GM23338 (cell line): ENCODE data around the gene NCKAP5. TPM values are rescaled to one million over a fixed set of nuclear protein-coding genes. Genes with fewer than 3 reads are reported as not detected.

Source experiments
- ATAC-seq: fragments of 200-7000 bp; cut with Tn5 transposase; 3 replicates; pipeline ENCODE4 v1.9.1; 2020
- DNase-seq: peaks from one replicate; pipeline ENCODE4 v3.0.0-alpha.2; 2015; ENCODE audit warnings: low spot score
- H2AFZ ChIP-seq: fragments of 200-600 bp; sonication (generic); 2 replicates; pipeline ENCODE4 v1.8.0; 2016; ENCODE audit warnings: antibody characterized with exemption, mild to moderate bottlenecking, moderate library complexity
- H3F3A ChIP-seq: fragments of 200-600 bp; sonication (generic); replicated peaks from 2 replicates; pipeline ENCODE4 v1.8.0; 2017; ENCODE audit warnings: antibody characterized with exemption, mixed run types, low read depth
- H3K27ac ChIP-seq: fragments of 200-600 bp; sonication (generic); 2 replicates; pipeline ENCODE4 v1.6.1; 2016; ENCODE audit warnings: low read depth
- H3K27me3 ChIP-seq: fragments of 200-600 bp; sonication (generic); 2 replicates; pipeline ENCODE4 v1.8.0; 2016; ENCODE audit warnings: mild to moderate bottlenecking, mixed run types, moderate library complexity; ENCODE audit not compliant: insufficient read depth
- H3K36me3 ChIP-seq: fragments of 200-600 bp; sonication (generic); 2 replicates; pipeline ENCODE4 v1.8.0; 2016; ENCODE audit warnings: mild to moderate bottlenecking; ENCODE audit not compliant: insufficient read depth
- H3K4me1 ChIP-seq: fragments of 200-600 bp; sonication (generic); 2 replicates; pipeline ENCODE4 v1.8.0; 2016; ENCODE audit warnings: mild to moderate bottlenecking, moderate library complexity; ENCODE audit not compliant: insufficient read depth
- H3K4me2 ChIP-seq: fragments of 200-600 bp; sonication (generic); 2 replicates; pipeline ENCODE4 v1.7.1; 2017; ENCODE audit warnings: mixed run types
- H3K4me3 ChIP-seq: fragments of 200-600 bp; sonication (generic); 2 replicates; pipeline ENCODE4 v1.6.1; 2016; ENCODE audit warnings: mixed run types
- H3K79me2 ChIP-seq: fragments of 200-600 bp; sonication (generic); replicated peaks from 2 replicates; pipeline ENCODE4 v1.8.0; 2017; ENCODE audit warnings: mild to moderate bottlenecking; ENCODE audit not compliant: insufficient read depth
- H3K9me2 ChIP-seq: fragments of 200-600 bp; sonication (generic); 2 replicates; pipeline ENCODE4 v1.8.0; 2017; ENCODE audit not compliant: insufficient read depth
- H4K20me1 ChIP-seq: fragments of 200-600 bp; sonication (generic); replicated peaks from 2 replicates; pipeline ENCODE4 v1.8.0; 2017; ENCODE audit warnings: mild to moderate bottlenecking; ENCODE audit not compliant: insufficient read depth
- H3K27ac Mint-ChIP-seq: 2 replicates; pipeline ENCODE4 v1.8.0; 2020; ENCODE audit warnings: inconsistent platforms, mild to moderate bottlenecking, moderate library complexity, mixed read lengths
- H3K27me3 Mint-ChIP-seq: 3 replicates; pipeline ENCODE4 v1.8.0; 2022; ENCODE audit warnings: low read depth, mild to moderate bottlenecking, moderate library complexity, mixed read lengths, inconsistent platforms; ENCODE audit not compliant: insufficient read depth, poor library complexity
- H3K36me3 Mint-ChIP-seq: 3 replicates; pipeline ENCODE4 v1.8.0; 2021; ENCODE audit warnings: low read depth, mild to moderate bottlenecking, inconsistent platforms, moderate library complexity, mixed read lengths
- H3K4me1 Mint-ChIP-seq: 3 replicates; pipeline ENCODE4 v1.8.0; 2020; ENCODE audit warnings: mild to moderate bottlenecking, inconsistent platforms, mixed read lengths
- H3K4me3 Mint-ChIP-seq: 3 replicates; pipeline ENCODE4 v1.8.0; 2021; ENCODE audit warnings: moderate library complexity, mild to moderate bottlenecking, inconsistent platforms, mixed read lengths
- H3K9me3 Mint-ChIP-seq: 3 replicates; pipeline ENCODE4 v1.8.0; 2020; ENCODE audit warnings: moderate library complexity, mild to moderate bottlenecking, inconsistent platforms, mixed read lengths
- CREB1 ChIP-seq: fragments of 250-450 bp; sonication (Bioruptor Pico); IDR thresholded peaks from 2 replicates; pipeline ENCODE4 v1.5.0; 2020; ENCODE audit warnings: low read depth, mild to moderate bottlenecking, moderate library complexity
- EZH2 ChIP-seq: fragments of 200-600 bp; sonication (generic); IDR thresholded peaks from one replicate; pipeline ENCODE4 v1.8.0; 2017; ENCODE audit warnings: antibody characterized with exemption, mild to moderate bottlenecking, low read depth; ENCODE audit not compliant: unreplicated experiment
- EZH2phosphoT487 ChIP-seq: fragments of 200-600 bp; sonication (generic); IDR thresholded peaks from one replicate; pipeline ENCODE4 v1.8.1; 2018; ENCODE audit warnings: antibody characterized with exemption; ENCODE audit not compliant: unreplicated experiment
- JUNB ChIP-seq: IDR thresholded peaks from one replicate; pipeline ENCODE4 v1.6.1; 2016; ENCODE audit warnings: antibody characterized with exemption; ENCODE audit not compliant: unreplicated experiment
- NANOG ChIP-seq: IDR thresholded peaks from 2 replicates; pipeline ENCODE4 v1.6.1; 2016; ENCODE audit warnings: antibody characterized with exemption, borderline replicate concordance
- POLR2AphosphoS5 ChIP-seq: IDR thresholded peaks from 2 replicates; pipeline ENCODE4 v1.6.1; 2016; ENCODE audit warnings: antibody characterized with exemption, low read depth
- STAT1 ChIP-seq: IDR thresholded peaks from one replicate; pipeline ENCODE4 v1.6.1; 2016; ENCODE audit warnings: antibody characterized with exemption; ENCODE audit not compliant: unreplicated experiment
- ZNF114 ChIP-seq: fragments of 250-450 bp; sonication (Bioruptor Pico); IDR thresholded peaks from 2 replicates; pipeline ENCODE4 v1.5.0; 2020; ENCODE audit warnings: mild to moderate bottlenecking, moderate library complexity
- ZNF331 ChIP-seq: fragments of 250-450 bp; sonication (Bioruptor Pico); IDR thresholded peaks from 2 replicates; pipeline ENCODE4 v1.5.0; 2020; ENCODE audit warnings: low read depth, mild to moderate bottlenecking, moderate library complexity
- polyA plus RNA-seq: library from polyadenylated mRNA; unstranded; fragments of >200 nt; fragmentation: Nextera tagmentation; extraction: Ambion mirVana; gene quantifications from 2 replicates; pipeline ENCODE4 v1.2.1, GENCODE V29; 2016
- total RNA-seq: library from RNA; depleted of rRNA; stranded (reverse); fragments of >200 nt; shearing (Covaris generic); gene quantifications from 2 replicates; pipeline ENCODE4 v1.2.3, GENCODE V29; 2014
- TF ChIP-seq, protein P1 (sequence below): IDR thresholded peaks from 2 replicates; pipeline ENCODE4 v1.6.1; 2016; ENCODE audit warnings: antibody characterized with exemption
- TF ChIP-seq, protein P2 (sequence below): IDR thresholded peaks from one replicate; pipeline ENCODE4 v1.6.1; 2018; ENCODE audit warnings: antibody characterized with exemption; ENCODE audit not compliant: unreplicated experiment
- TF ChIP-seq, protein P3 (sequence below): fragments of 250-450 bp; sonication (Bioruptor Pico); IDR thresholded peaks from 2 replicates; pipeline ENCODE4 v1.5.0; 2020; ENCODE audit warnings: mild to moderate bottlenecking, moderate library complexity
- TF ChIP-seq, protein P4 (sequence below), 2 experiments: fragments of 200-600 bp in 1 of 2; sonication (generic) in 1 of 2; conservative IDR thresholded peaks; 2 replicates each; pipeline versions ENCODE4 v1.5.1 to v1.6.1; 2016 to 2017; ENCODE audit warnings: antibody characterized with exemption in 2 of 2, low read depth in 2 of 2, mild to moderate bottlenecking in 2 of 2, moderate library complexity in 1 of 2

Gene NCKAP5
- total and polyA plus RNA-seq, 2 experiments from 2014 or later = 0.34 to 0.73 TPM

DNA sequence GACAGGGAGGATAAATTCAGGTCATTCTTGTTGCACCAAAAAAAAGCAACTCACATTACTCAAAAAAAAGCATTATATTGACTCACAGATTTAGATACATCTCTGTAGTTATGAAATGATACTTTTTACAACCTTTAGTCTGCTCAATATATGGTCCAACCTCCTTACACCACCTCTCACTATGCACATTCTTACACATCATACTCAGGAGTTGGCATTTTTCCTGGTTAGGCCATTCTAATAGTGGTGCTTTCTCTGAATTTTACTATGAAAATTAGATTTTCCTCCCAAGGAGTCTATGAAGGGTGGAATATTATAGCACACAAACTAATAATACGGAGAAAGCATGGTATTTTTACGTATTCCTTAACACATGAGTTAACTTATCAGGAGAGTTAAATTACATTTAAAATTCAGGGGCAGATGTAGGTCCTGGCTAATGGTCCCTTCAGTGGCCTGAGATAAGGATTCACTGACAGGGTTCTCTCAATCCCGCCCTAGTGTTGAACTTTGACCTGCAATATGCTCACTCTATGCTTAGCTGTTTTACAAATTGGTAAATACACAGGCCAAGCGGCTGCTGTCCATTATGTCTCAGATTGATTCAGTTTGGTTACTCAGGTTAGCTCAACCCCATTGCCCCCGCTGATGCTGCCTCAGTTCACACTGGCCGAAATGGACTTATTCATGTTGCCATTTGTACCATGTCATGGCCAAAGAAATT is 153.6 kb downstream of the NCKAP5 start:
- Histone ChIP-seq H3K4me3 (no peak overlapping the region), H3K4me1 (no peaks in the 10 kb centered on the region), H3K79me2 (no peaks in the 10 kb centered on the region), H2AFZ (no peak overlapping the region), H3K36me3 (no peaks in the 10 kb centered on the region), H4K20me1 (no peaks in the 10 kb centered on the region), H3K9me2 (no peaks in the 10 kb centered on the region), H3K27ac (no peak overlapping the region), H3K4me2 (no peak overlapping the region), H3K27me3 (no peaks in the 10 kb centered on the region), H3F3A (no peaks in the 10 kb centered on the region)
- no peaks in the 10 kb centered on the region for H3K9me3 Mint-ChIP-seq
- no peak overlapping the region for H3K27ac Mint-ChIP-seq
- H3K4me3 Mint-ChIP-seq = no peak overlapping the region
- H3K27me3 Mint-ChIP-seq = peaks cover 8% of the 10 kb centered on the region
- TF ChIP-seq EZH2 (no peak), STAT1 (no peak), ZNF331 (CRISPR knock-in tag) (no peak), POLR2AphosphoS5 (no peak), JUNB (no peak), CREB1 (CRISPR knock-in tag) (no peak), ZNF114 (CRISPR knock-in tag) (no peak), NANOG (no peak), EZH2phosphoT487 (no peak)
- TF ChIP-seq, protein P1, sequence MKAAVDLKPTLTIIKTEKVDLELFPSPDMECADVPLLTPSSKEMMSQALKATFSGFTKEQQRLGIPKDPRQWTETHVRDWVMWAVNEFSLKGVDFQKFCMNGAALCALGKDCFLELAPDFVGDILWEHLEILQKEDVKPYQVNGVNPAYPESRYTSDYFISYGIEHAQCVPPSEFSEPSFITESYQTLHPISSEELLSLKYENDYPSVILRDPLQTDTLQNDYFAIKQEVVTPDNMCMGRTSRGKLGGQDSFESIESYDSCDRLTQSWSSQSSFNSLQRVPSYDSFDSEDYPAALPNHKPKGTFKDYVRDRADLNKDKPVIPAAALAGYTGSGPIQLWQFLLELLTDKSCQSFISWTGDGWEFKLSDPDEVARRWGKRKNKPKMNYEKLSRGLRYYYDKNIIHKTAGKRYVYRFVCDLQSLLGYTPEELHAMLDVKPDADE = no peak
- TF ChIP-seq, protein P2, sequence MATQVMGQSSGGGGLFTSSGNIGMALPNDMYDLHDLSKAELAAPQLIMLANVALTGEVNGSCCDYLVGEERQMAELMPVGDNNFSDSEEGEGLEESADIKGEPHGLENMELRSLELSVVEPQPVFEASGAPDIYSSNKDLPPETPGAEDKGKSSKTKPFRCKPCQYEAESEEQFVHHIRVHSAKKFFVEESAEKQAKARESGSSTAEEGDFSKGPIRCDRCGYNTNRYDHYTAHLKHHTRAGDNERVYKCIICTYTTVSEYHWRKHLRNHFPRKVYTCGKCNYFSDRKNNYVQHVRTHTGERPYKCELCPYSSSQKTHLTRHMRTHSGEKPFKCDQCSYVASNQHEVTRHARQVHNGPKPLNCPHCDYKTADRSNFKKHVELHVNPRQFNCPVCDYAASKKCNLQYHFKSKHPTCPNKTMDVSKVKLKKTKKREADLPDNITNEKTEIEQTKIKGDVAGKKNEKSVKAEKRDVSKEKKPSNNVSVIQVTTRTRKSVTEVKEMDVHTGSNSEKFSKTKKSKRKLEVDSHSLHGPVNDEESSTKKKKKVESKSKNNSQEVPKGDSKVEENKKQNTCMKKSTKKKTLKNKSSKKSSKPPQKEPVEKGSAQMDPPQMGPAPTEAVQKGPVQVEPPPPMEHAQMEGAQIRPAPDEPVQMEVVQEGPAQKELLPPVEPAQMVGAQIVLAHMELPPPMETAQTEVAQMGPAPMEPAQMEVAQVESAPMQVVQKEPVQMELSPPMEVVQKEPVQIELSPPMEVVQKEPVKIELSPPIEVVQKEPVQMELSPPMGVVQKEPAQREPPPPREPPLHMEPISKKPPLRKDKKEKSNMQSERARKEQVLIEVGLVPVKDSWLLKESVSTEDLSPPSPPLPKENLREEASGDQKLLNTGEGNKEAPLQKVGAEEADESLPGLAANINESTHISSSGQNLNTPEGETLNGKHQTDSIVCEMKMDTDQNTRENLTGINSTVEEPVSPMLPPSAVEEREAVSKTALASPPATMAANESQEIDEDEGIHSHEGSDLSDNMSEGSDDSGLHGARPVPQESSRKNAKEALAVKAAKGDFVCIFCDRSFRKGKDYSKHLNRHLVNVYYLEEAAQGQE = no peak
- TF ChIP-seq, protein P3, sequence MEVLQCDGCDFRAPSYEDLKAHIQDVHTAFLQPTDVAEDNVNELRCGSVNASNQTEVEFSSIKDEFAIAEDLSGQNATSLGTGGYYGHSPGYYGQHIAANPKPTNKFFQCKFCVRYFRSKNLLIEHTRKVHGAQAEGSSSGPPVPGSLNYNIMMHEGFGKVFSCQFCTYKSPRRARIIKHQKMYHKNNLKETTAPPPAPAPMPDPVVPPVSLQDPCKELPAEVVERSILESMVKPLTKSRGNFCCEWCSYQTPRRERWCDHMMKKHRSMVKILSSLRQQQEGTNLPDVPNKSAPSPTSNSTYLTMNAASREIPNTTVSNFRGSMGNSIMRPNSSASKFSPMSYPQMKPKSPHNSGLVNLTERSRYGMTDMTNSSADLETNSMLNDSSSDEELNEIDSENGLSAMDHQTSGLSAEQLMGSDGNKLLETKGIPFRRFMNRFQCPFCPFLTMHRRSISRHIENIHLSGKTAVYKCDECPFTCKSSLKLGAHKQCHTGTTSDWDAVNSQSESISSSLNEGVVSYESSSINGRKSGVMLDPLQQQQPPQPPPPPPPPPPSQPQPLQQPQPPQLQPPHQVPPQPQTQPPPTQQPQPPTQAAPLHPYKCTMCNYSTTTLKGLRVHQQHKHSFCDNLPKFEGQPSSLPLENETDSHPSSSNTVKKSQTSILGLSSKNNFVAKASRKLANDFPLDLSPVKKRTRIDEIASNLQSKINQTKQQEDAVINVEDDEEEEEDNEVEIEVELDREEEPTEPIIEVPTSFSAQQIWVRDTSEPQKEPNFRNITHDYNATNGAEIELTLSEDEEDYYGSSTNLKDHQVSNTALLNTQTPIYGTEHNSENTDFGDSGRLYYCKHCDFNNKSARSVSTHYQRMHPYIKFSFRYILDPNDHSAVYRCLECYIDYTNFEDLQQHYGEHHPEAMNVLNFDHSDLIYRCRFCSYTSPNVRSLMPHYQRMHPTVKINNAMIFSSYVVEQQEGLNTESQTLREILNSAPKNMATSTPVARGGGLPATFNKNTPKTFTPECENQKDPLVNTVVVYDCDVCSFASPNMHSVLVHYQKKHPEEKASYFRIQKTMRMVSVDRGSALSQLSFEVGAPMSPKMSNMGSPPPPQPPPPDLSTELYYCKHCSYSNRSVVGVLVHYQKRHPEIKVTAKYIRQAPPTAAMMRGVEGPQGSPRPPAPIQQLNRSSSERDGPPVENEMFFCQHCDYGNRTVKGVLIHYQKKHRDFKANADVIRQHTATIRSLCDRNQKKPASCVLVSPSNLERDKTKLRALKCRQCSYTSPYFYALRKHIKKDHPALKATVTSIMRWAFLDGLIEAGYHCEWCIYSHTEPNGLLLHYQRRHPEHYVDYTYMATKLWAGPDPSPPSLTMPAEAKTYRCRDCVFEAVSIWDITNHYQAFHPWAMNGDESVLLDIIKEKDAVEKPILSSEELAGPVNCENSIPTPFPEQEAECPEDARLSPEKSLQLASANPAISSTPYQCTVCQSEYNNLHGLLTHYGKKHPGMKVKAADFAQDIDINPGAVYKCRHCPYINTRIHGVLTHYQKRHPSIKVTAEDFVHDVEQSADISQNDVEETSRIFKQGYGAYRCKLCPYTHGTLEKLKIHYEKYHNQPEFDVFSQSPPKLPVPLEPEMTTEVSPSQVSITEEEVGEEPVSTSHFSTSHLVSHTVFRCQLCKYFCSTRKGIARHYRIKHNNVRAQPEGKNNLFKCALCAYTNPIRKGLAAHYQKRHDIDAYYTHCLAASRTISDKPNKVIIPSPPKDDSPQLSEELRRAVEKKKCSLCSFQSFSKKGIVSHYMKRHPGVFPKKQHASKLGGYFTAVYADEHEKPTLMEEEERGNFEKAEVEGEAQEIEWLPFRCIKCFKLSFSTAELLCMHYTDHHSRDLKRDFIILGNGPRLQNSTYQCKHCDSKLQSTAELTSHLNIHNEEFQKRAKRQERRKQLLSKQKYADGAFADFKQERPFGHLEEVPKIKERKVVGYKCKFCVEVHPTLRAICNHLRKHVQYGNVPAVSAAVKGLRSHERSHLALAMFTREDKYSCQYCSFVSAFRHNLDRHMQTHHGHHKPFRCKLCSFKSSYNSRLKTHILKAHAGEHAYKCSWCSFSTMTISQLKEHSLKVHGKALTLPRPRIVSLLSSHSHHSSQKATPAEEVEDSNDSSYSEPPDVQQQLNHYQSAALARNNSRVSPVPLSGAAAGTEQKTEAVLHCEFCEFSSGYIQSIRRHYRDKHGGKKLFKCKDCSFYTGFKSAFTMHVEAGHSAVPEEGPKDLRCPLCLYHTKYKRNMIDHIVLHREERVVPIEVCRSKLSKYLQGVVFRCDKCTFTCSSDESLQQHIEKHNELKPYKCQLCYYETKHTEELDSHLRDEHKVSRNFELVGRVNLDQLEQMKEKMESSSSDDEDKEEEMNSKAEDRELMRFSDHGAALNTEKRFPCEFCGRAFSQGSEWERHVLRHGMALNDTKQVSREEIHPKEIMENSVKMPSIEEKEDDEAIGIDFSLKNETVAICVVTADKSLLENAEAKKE (CRISPR knock-in tag) = no peak
- TF ChIP-seq, protein P4, sequence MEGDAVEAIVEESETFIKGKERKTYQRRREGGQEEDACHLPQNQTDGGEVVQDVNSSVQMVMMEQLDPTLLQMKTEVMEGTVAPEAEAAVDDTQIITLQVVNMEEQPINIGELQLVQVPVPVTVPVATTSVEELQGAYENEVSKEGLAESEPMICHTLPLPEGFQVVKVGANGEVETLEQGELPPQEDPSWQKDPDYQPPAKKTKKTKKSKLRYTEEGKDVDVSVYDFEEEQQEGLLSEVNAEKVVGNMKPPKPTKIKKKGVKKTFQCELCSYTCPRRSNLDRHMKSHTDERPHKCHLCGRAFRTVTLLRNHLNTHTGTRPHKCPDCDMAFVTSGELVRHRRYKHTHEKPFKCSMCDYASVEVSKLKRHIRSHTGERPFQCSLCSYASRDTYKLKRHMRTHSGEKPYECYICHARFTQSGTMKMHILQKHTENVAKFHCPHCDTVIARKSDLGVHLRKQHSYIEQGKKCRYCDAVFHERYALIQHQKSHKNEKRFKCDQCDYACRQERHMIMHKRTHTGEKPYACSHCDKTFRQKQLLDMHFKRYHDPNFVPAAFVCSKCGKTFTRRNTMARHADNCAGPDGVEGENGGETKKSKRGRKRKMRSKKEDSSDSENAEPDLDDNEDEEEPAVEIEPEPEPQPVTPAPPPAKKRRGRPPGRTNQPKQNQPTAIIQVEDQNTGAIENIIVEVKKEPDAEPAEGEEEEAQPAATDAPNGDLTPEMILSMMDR (conservative IDR thresholded peaks at IDR 0.05; ENCODE audit: low read depth in 2 of 2) = no peak
- ATAC-seq = no peak
- H3K4me1 Mint-ChIP-seq = peaks cover 19% of the 10 kb centered on the region
- no peaks in the 10 kb centered on the region for H3K36me3 Mint-ChIP-seq
- no peak for DNase-seq
